Measurements from ENCODE around the gene CABLES2. TPM values are rescaled to one million over a fixed set of nuclear protein-coding genes. Genes with fewer than 3 reads are reported as not detected.

The CABLES2 gene
- total RNA-seq, 1 experiment from 2014 or later, result 7.2 TPM

GRCh38 chr20:62418709-62419487 is 11.8 kb upstream of the CABLES2 start:
- no peak for DNase-seq (ENCODE audit: low read depth)

GRCh38 chr20:62417981-62418708 is 11.1 kb upstream of the CABLES2 start:
- DNase-seq (ENCODE audit: low read depth), result no peak

- no peak for DNase-seq (ENCODE audit: low read depth)
Observed at GRCh38 chr20:62416651-62417637, 9.9 kb upstream of the CABLES2 start.

GRCh38 chr20:62415354-62416111 is 8.4 kb upstream of the CABLES2 start:
- DNase-seq (ENCODE audit: low read depth), result no peak

- no peak for DNase-seq (ENCODE audit: low read depth)
Observed at GRCh38 chr20:62413896-62414481, 6.9 kb upstream of the CABLES2 start.

- DNase-seq (ENCODE audit: low read depth), result no peak
Observed at GRCh38 chr20:62413025-62413570, 6.0 kb upstream of the CABLES2 start.

GRCh38 chr20:62412194-62413024 is 5.3 kb upstream of the CABLES2 start:
- DNase-seq (ENCODE audit: low read depth), result no peak

GRCh38 chr20:62411479-62412193 is 4.6 kb upstream of the CABLES2 start:
- no peak for DNase-seq (ENCODE audit: low read depth)

GRCh38 chr20:62410746-62411478 is 3.8 kb upstream of the CABLES2 start:
- no peak for DNase-seq (ENCODE audit: low read depth)

- no peak for DNase-seq (ENCODE audit: low read depth)
Observed at GRCh38 chr20:62409931-62410745, 3.1 kb upstream of the CABLES2 start.

GRCh38 chr20:62409086-62409853 is 2.2 kb upstream of the CABLES2 start:
- DNase-seq (ENCODE audit: low read depth), result no peak

- DNase-seq (ENCODE audit: low read depth), result no peak
Observed at GRCh38 chr20:62408640-62409039, 1.6 kb upstream of the CABLES2 start.

- no peak for DNase-seq (ENCODE audit: low read depth)
Observed at GRCh38 chr20:62408055-62408454, 970 bp upstream of the CABLES2 start.

GRCh38 chr20:62406635-62407176 is 379 bp downstream of the CABLES2 start:
- DNase-seq (ENCODE audit: low read depth), result no peak

- no peak for DNase-seq (ENCODE audit: low read depth)
Observed at GRCh38 chr20:62405981-62406513, 1.0 kb downstream of the CABLES2 start.

Measured in LHCN-M2 (cell line).